Stomach (tissue), 8 donors: Measurements from ENCODE around the gene TM7SF3. TPM values are rescaled to one million over a fixed set of nuclear protein-coding genes. Genes with fewer than 3 reads are reported as not detected.

Source experiments
- polyA plus RNA-seq, 3 donors: library from polyadenylated mRNA; stranded (reverse); fragments of 200-250 nt; gene quantifications; one replicate each; pipeline ENCODE4 v1.2.3, GENCODE V29; 2013
- total RNA-seq, 5 donors: library from RNA; depleted of rRNA; stranded (reverse); fragments of >200 nt; gene quantifications; one replicate each; pipeline versions ENCODE4 v1.1.0 to v1.2.3, GENCODE V29; 2014 to 2016
- donor health status: healthy with polysubstance abuse.
- donor health status: Bipolar disorder and iron deficiency.
- donor health status: healthy.

The TM7SF3 gene
- total and polyA plus RNA-seq, 8 donors = 13.5 to 148 (median 75.4) TPM

Other genes starting within 250 kb of the TM7SF3 start
- 100 to 1,000 TPM in 1 of 5 donors, 10 to 100 TPM in 4; 23.2 to 172 (median 37.1) TPM for gene ITPR2, start 181.2 kb downstream of the TM7SF3 start, total RNA-seq
- gene ITPR2, start 181.2 kb downstream of the TM7SF3 start, polyA plus RNA-seq = 1 to 10 TPM; 1.4 to 2.3 (median 1.8) TPM
- 10 to 100 TPM; 16.9 to 29.6 (median 18.7) TPM for gene INTS13, start 76.4 kb downstream of the TM7SF3 start, total RNA-seq
- gene INTS13, start 76.4 kb downstream of the TM7SF3 start, polyA plus RNA-seq = 10 to 100 TPM; 17.9 to 28.4 (median 23.5) TPM
- gene FGFR1OP2, start 75.9 kb downstream of the TM7SF3 start, total RNA-seq = 10 to 100 TPM; 12.3 to 94.2 (median 66.1) TPM
- 10 to 100 TPM; 18.0 to 29.9 (median 23.3) TPM for gene FGFR1OP2, start 75.9 kb downstream of the TM7SF3 start, polyA plus RNA-seq
- 10 to 100 TPM in 4 of 5 donors, 1 to 10 TPM in 1; 2.9 to 99.1 (median 41.1) TPM for gene MED21, start 8.2 kb upstream of the TM7SF3 start, total RNA-seq
- 10 to 100 TPM; 27.7 to 41.9 (median 29.9) TPM for gene MED21, start 8.2 kb upstream of the TM7SF3 start, polyA plus RNA-seq
- not detected for gene C12orf71, start 68.2 kb upstream of the TM7SF3 start, total RNA-seq
- gene C12orf71, start 68.2 kb upstream of the TM7SF3 start, polyA plus RNA-seq = not detected
- 100 to 1,000 TPM in 1 of 5 donors, 10 to 100 TPM in 4; 21.7 to 118 (median 47.8) TPM for gene STK38L, start 229.9 kb upstream of the TM7SF3 start, total RNA-seq
- gene STK38L, start 229.9 kb upstream of the TM7SF3 start, polyA plus RNA-seq = 10 to 100 TPM in 2 of 3 donors, 1 to 10 TPM in 1; 8.5 to 16.3 (median 12.1) TPM